ENCODE results near the gene TGFB1.
"Not testable (repeated sequence)": the region's sequence is repeated elsewhere in the genome, so short reads cannot be mapped to it uniquely, and the experiment has no call there.

The TGFB1 gene

DNA sequence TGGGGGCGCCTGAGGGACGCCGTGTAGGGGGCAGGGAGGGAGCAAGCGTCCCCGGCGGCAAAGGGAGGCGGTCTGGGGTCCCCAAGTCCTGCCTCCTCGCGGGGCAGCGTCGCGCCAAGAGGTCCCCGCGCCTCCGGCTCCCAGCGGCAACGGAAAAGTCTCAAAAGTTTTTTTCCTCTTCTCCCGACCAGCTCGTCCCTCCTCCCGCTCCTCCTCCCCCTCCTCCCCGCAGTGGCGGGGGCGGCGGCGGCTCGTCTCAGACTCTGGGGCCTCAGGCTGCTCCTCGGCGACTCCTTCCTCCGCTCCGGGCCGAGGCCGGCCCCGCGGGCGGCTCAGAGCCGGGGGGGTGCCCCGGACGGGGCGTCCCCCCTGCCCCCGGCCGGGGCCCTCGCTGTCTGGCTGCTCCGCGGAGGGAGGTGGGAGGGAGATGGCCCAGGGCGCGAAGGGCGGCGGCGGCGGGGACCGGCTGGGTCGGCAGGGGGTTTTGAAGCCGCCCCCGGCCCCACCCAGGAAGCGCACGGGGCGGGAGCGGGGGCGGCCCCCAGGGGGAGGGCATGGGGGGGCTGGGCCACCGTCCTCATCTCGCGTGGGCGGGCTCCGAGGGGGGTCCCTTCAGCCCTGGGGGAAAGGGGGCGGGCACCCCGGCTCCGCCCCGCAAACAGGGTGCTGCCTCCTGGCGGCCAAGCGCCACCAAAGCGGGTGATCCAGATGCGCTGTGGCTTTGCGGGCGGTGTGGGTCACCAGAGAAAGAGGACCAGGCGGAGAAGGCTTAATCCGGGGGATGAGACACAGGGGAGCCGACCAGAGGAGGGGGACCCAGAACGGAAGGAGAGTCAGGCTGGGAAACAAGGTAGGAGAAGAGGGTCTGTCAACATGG lies at the start of gene TGFB1:
Gene TGFB1, minus strand, starts transcription at position 457 of the 877 bp plus-strand sequence. CDS start 878 bp downstream, outside the sequence.
- DNase-seq = peak; percentile 90

DNA sequence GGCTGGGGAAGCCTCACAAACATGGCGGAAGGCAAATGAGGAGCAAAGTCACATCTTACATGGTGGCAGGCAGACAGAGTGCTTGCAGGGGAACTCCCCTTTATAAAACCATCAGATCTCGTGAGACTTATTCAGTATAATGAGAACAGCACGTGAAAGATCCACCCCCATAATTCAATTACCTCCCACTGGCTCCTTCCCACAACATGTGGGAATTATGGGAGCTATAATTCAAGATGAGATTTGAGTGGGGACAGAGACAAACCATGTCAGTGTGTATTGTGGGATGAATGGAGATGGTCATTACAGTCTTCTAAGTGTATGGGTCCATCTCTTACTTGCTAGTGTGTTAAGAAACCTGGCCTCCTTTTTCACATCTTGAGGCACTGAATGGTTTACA lies 48.3 kb upstream of the TGFB1 start:
- DNase-seq = no peak

- no peak for DNase-seq
These were observed 47.8 kb upstream of the TGFB1 start for GRCh38 chr19:41401483-41401882.

DNA sequence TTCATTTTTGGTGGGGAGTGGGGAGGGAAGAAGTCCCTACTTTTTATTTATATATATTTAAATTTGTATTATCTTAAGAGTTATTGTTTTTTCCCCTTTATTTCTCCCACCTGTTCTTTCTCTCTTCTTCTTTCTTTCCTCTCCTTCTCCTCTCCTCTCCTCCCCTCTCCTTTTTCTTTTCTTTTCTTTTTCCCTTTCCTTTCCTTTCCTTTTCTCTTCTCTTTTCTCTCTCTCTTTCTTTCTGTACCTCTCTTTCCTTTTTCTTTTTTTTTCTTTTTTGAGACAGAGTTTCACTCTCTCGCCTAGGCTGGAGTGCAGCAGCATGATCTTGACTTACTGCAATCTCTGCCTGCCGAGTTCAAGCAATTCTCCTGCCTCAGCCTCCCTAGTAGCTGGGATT lies 45.8 kb upstream of the TGFB1 start:
- DNase-seq = no peak

GRCh38 chr19:41399091-41399490 lies 45.4 kb upstream of the TGFB1 start:
- DNase-seq = no peak

GRCh38 chr19:41398598-41398997 lies 44.9 kb upstream of the TGFB1 start:
- DNase-seq = no peak

- no peak for DNase-seq
These were observed 44.3 kb upstream of the TGFB1 start for GRCh38 chr19:41398050-41398418.

DNA sequence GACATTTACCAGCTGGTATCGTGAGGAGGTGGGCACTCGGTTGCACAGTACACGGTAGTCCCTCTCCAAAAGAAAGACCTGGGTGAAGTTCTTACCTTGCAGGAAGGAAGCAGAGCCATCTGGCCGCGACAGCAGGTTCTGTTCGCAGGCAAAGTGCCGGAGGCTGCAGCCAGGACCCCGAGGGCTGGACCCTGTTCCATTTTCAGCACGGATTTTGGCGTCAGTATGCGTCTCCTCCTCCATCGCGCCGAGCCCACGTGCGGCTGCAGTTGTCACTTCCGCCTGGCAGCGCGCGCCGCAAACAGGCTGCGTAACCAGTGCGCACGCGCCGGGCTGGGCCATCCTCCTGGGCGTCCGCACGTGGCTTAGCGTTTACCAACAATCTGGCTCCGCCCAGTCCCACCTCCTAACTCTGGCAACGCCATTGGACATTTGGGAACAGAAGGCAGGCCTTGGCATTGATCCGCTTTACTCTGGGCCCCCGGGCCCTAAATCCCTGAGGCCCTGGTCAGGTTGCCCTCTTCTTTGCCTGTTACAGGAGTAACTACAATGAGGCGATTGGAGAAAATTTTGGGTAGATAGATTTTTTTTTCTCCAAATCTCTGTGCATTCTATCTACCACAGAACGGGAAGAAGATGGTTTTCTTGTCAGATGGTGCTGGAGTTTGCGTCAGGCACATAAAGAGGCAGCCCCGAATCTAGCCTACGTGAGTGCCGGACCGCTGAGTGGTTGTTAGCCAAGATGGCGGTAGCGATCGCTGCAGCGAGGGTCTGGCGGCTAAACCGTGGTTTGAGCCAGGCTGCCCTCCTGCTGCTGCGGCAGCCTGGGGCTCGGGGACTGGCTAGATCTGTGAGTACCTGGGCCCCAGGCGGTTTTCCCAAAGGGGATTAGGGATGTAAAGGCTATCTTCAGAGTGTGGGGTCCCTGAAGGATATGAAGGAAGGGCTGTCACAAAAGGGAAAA lies 43.6 kb upstream of the TGFB1 start, which contains the start of the genes BCKDHA and EXOSC5:
Gene BCKDHA, plus strand, starts transcription at position 733 of the 964 bp plus-strand sequence. Its CDS starts 10 bp downstream, at position 743.
Gene EXOSC5, minus strand, starts transcription at position 274 of the 964 bp plus-strand sequence. Its CDS starts 31 bp downstream, at position 243.
- DNase-seq = peak; percentile 100

DNA sequence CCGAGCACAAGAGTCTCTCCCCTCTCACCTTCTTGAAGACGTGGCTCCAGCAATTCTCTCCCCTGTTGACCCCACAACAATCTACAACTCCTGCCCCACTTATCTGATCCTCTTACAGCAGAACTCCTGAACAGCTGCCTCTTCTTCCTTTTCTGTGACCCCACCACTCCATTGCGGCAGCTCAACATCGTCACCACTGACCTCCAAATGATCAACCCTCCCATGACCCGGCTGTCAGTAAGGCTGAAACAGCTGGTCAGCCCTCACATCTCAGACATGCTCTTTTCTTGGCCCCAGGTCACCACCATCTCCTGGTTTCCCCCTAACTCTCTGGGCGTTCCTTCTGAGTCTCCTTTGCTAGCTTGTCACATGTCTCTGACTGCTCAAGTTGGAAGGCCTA lies 41.6 kb upstream of the TGFB1 start:
- no peak for DNase-seq

DNA sequence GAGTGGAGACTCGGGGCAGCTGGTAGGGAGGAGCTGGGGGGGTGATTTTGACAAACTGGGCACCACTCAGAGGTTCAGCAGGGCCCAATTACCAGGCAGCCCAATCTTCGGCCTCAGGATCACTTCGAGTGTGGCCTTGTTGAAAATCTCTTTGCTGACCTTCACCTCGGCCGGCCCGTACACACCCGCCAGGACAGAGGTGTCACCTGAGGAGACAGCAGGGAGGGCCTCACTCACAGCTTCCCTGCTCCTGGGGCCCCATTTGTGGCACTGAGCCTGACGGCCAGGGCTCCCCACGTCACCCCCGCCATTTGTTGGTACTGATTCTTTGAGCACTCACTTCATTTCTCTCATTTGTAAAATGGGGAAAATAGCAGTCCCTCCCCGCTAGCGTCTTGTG lies 39.1 kb upstream of the TGFB1 start:
- DNase-seq = no peak

DNA sequence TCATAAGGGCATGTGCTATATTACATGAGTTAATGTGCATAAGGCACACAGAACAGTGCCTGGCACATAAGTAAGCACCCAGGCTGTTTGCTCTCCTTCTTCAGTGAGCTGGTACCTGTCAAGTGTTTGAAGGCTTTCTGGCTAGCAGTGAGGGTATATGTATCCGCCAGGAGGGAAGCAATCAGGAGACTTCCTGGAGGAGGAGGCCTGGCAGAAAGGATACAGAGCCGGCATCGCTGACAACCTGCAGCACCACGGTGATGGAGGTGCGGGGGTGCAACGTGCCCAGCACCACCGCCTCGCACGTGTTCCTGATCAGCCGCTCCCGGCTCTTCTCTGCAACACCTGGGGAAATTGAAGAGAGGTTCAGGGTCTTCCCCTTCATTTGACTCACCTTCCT lies 37.9 kb upstream of the TGFB1 start:
- DNase-seq = no peak

DNA sequence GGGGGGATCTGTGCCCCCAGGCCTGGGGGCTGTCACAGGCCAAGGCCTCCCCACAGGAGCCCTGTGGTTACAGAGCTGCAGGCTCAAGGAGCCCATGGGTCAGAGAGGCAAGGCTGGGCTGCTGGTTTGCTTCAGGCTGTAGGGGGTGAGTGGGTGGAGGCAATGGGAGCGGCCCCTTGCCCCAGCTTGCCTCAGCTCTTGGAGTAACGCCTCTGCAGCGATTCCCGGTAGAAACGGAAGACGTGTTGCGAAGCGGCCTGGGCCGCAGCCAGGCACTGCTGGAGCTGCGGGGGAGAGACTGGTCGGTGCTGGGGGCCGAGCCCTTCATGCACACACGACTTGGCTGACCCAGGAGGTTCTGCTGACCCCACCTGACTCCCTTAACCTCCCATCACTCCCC lies 32.7 kb upstream of the TGFB1 start:
- DNase-seq = no peak

GRCh38 chr19:41384351-41384750 lies 30.6 kb upstream of the TGFB1 start:
- DNase-seq = no peak

- not testable (repeated sequence) for DNase-seq
These were observed 27.8 kb upstream of the TGFB1 start for GRCh38 chr19:41381536-41381935.

GRCh38 chr19:41377977-41378709 lies 24.4 kb upstream of the TGFB1 start:
- no peak for DNase-seq

DNA sequence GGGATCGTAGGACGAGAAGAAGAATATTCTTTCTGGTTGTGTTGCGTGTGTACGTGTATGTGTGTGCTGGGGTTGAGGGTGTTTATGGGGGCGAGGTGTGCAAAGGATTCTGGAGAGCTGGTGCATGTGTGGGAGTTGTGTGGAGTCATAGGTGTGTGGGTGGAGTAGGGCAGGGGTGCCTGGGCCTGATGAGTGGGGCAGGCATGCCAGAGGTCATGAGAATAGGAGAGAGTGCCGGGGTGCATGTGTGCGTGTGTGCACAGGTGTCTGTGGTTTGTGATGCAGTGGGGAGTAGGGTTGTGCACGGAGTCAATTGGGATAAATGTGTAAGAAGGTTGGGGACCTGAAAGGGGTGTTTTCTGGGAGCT lies 23.3 kb upstream of the TGFB1 start:
- DNase-seq = no peak

- DNase-seq = no peak
These were observed 22.7 kb upstream of the TGFB1 start, which contains the start of gene TMEM91 for GRCh38 chr19:41376241-41376997. Gene TMEM91 (plus strand): TSS chr19:41376533. CDS start chr19:41378310, 1,777 bp downstream.

GRCh38 chr19:41373993-41374392 lies 20.3 kb upstream of the TGFB1 start:
- DNase-seq = peak; percentile 92

GRCh38 chr19:41372501-41372900 lies 18.8 kb upstream of the TGFB1 start:
- no peak for DNase-seq

- no peak for DNase-seq
These were observed 17.8 kb upstream of the TGFB1 start for GRCh38 chr19:41371541-41371940.

- not testable (repeated sequence) for DNase-seq
These were observed 17.4 kb upstream of the TGFB1 start for GRCh38 chr19:41371119-41371518.

DNA sequence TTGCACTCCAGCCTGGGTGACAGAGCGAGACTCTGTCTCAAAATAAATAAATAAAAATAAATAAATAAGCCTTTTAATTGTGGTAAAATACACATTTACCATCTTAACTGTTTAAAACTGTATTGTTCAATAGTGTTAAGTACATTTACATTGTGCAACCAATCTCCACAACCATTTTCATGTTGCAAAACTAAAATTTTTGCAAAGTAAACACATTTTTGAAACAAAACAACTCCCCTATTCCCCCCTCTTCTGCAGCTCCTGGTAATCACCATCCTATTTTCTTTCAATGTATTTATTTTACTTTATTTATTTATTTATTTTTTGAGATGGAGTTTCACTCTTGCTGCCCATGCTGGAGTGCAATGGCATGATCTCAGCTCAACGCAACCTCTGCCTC lies 16.0 kb upstream of the TGFB1 start:
- no peak for DNase-seq
